ENCODE measurements around the gene AXDND1. TPM values are rescaled to one million over a fixed set of nuclear protein-coding genes. Genes with fewer than 3 reads are reported as not detected.
A peak's percentile ranks its signal among the peaks of the same experiment; 100 is the strongest.

AXDND1 gene
- total RNA-seq, 1 experiment from 2014 or later: 2.0 TPM

GRCh38 chr1:179541774-179542173 is 176.0 kb downstream of the AXDND1 start:
- no peak for DNase-seq (ENCODE audit: low read depth)
- in situ Hi-C loops (cut with HindIII; ENCODE audit: low pct_unique_long_range_greater_than_20kb, low sequenced_read_pairs): no loop called here

- no peak for DNase-seq (ENCODE audit: low read depth)
- in situ Hi-C loops (cut with HindIII; ENCODE audit: low pct_unique_long_range_greater_than_20kb, low sequenced_read_pairs): no loop called here
Observed at GRCh38 chr1:179545321-179545720, 179.6 kb downstream of the AXDND1 start.

DNA sequence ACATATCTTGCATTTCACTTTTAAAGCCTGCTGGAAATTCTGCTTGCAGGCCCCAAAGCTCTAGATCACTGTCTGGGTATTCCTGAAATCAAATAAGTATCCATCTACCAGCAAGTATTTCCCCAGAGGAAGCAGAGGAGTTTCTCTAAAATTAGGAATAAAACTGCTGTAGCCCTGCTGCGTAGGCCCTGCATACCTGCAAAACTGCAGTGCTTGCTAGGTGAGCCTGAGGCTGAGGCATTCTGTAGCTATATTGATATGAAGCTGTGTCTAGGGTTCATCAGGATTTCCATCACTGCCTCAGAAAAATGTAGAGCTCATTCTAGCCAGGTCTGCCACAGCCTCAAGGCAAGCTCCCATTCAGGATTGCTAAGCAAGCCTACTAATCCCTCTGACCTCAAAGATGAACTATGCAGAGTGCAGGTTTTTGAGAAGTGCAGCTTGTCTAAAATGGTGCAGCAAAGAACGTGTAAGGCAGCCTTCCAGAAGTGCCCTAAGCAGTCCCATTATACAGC is 181.3 kb downstream of the AXDND1 start:
- in situ Hi-C loops (cut with HindIII; ENCODE audit: low pct_unique_long_range_greater_than_20kb, low sequenced_read_pairs): no loop called here

GRCh38 chr1:179548666-179549367 is 183.0 kb downstream of the AXDND1 start:
- no peak for DNase-seq (ENCODE audit: low read depth)
- in situ Hi-C loops (cut with HindIII; ENCODE audit: low pct_unique_long_range_greater_than_20kb, low sequenced_read_pairs): no loop called here

More for the DNA sequence above, 181.3 kb downstream of the AXDND1 start:
- no peak for DNase-seq (ENCODE audit: low read depth)

DNA sequence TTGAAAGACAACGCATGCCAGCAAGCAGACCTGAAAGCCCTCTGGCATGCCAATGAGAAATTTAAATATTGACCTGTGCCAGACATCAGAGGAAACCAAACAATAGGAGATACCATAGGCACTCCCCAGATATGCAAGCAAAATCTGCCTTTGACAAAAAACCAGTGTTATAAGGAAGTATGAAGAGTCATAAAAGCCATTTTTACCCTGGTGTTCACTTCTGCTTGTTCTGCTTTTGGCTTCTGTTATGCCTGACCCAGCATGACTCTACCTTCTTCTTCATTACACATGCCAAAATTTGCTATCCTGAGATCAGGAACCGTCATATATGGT is 183.6 kb downstream of the AXDND1 start:
- DNase-seq (ENCODE audit: low read depth): no peak
- in situ Hi-C loops (cut with HindIII; ENCODE audit: low pct_unique_long_range_greater_than_20kb, low sequenced_read_pairs): no loop called here

GRCh38 chr1:179550746-179551682 is 185.2 kb downstream of the AXDND1 start:
- peak; percentile 53 for DNase-seq (ENCODE audit: low read depth)
- in situ Hi-C loops (cut with HindIII; ENCODE audit: low pct_unique_long_range_greater_than_20kb, low sequenced_read_pairs): no loop called here

DNA sequence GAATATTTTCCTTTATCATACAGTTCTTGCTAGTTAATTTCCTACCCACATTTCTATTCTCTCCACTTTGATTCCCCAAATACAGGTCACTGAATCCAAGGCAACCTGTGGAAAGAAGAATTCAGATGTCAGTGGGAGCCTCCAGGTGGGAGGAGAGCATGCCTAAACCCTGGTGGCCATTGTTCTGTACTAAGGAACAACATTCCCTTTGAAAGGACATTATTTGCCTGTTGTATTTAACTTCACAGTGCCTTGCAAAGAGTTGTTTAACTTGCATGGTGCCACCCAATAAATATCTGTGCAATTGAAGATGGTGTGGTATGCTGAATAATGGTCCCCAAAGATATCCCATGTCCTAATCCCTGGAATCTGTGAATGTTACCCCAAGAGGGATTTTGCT is 188.7 kb downstream of the AXDND1 start:
- DNase-seq (ENCODE audit: low read depth): no peak
- in situ Hi-C loops (cut with HindIII; ENCODE audit: low pct_unique_long_range_greater_than_20kb, low sequenced_read_pairs): no loop called here

DNA sequence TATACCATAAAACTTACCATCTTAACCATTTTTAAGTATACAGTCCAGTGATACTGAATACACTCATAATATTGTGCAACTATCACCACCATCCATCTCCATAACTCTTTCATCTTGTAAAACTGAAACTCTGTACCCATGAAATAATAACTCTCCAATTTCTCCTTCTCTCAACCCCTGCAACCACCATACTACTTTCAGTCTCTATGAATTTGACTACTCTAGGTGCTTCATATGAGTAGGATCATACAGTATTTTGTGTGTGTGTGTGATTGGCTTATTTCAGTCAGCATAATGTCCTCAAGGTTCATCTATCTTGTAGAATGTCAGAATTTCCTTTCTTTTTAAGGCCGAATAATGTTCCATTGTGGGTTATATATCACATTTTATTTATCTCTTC is 192.3 kb downstream of the AXDND1 start:
- in situ Hi-C loops (cut with HindIII; ENCODE audit: low pct_unique_long_range_greater_than_20kb, low sequenced_read_pairs): no loop called here
- no peak for DNase-seq (ENCODE audit: low read depth)

DNA sequence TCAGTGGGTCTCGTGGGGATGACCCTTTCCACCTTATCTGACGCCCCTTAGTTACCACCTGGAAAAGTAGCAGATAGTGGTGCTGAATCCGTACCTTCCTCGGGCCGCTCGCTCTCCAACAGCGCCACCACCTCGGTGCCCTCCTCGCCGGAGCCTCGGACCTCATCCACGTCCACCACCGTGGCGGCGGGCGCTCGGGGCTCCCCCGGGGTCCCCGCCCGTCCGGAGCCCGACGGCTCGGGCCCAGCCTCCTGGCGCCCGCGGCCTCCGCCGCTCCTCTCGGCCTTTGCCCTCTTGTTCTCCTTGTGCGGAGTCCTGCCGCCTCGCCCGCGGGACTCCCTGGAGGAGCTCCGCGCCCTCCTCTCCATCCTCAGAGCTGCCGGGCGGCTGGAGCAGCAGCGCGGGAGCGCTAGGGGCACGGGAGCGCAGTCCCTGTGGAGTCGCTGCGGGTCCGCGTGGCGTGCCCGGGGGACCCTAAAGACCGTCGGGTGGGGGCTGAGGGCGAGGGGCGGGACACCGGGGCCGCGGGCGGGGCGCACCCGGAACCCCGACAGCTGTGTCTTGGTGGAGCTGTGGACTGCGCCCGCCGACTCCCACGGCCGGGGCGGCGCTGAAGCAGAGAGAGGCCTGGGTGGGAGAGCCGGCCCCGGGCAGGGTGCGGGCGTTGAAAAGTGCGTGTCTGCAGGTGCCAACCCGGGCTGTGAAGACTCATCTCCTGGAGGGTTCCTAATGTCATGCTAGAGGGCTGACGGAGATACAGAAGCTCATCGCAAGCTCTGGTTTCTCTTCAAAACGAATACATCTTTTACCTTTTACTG is 209.9 kb downstream of the AXDND1 start, which contains the start of gene NPHS2:
NPHS2 (minus strand) TSS at position 452 of the 818 bp plus-strand sequence; CDS start at position 368, 84 bp downstream.
- in situ Hi-C loops (cut with HindIII; ENCODE audit: low pct_unique_long_range_greater_than_20kb, low sequenced_read_pairs): no loop called here
- DNase-seq (ENCODE audit: low read depth): no peak

DNA sequence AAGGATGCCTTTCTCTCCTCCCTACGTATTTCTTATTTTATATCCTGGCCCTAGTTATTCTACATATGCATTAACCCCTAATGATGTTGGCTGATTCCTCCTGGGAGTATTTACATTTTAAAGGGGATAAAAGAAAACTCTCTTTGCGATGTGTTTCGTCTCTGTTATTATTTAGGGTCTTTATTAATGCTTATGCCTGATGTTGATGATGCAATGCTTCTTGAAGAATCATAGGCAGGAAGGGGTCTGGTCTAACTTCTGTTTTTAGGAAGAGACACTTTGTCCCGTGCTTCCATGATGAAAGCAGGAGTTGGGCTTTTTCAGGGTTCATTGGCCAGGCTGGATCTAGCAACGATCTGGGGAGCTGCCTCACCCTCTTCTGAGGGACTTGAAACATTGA is 210.7 kb downstream of the AXDND1 start:
- no peak for DNase-seq (ENCODE audit: low read depth)
- in situ Hi-C loops (cut with HindIII; ENCODE audit: low pct_unique_long_range_greater_than_20kb, low sequenced_read_pairs): no loop called here

DNA sequence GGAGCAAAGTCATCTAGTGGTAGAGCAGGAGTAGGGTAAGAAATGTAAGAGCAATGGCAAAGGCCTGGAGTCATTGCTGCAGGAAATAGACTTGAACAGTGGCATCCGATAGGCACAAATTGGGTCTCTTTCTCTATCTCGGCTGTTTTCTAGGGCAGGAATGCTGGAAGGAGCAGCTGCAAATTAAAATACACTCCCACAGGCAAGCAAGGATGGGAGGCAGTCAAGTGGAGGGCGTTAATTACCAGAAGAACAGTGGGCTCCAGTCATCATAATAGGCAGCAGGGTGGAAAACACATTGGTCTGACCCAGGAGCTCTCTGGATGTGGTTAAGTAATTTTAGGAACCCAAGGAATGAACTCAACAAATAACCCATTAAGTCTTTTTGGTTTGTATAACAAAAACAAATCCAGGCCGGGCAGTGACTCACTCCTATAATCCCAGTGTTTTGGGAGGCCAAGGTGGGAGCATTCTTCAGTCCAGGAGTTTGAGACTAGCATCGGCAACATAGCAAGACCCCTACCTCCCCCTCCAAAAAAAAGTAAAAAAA is 218.1 kb downstream of the AXDND1 start:
- DNase-seq (ENCODE audit: low read depth): no peak
- in situ Hi-C loops (cut with HindIII; ENCODE audit: low pct_unique_long_range_greater_than_20kb, low sequenced_read_pairs): no loop called here

DNA sequence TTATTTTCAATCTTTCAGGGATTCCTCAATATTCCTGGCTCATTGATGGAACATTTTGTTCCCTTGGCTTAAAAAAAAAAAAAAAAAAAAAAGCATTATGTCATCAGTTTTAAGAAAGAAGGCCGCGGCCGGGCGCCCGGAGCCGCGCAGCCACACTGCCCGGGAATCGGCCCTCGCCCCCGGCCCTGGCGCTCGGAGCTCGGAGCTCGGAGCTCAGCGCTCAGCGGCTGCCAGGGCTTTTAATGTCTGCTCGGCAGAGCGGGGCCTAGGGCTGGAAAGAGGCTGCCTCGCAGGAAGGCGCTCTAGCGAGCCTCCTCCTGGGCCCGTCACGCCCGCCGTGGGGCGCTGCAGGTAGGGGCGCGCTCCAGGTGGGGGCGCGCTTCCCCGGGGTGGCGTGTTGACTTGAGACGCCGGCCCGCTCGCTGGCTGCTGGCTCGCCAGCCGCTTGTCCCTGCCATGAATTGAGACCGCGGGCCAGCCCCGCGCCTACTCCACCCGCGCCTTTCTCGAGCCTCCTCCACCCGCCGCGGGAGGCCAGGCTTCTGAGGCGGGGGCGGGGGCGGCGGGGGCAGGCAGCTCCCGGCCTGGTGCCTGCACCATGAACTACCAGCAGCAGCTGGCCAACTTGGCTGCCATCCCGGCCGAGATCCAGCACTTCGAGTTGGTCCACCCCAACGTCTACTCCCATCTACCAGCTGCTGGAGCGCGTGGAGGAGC is 220.5 kb downstream of the AXDND1 start:
- DNase-seq (ENCODE audit: low read depth): no peak
- in situ Hi-C loops (cut with HindIII; ENCODE audit: low pct_unique_long_range_greater_than_20kb, low sequenced_read_pairs): no loop called here

DNA sequence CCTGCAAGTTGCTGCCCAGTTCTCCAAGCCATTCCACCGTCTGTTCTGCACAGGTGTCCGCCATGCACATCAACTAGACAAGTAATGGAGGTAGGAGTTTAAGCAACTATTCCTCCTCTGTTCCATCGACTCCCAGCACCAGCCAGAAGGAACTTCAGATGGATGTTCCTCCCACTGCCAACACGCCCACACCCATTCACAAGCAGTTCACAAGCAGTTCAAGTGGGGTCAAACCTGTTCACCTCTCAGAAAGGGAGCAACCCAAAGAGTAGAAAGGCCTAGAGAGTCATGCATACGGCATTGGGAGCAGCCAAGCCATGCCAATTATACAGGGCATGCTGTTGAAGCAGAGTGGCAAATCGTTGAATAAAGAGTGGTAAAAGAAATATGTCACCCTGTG is 221.6 kb downstream of the AXDND1 start:
- in situ Hi-C loops (cut with HindIII; ENCODE audit: low pct_unique_long_range_greater_than_20kb, low sequenced_read_pairs): no loop called here
- DNase-seq (ENCODE audit: low read depth): no peak

- in situ Hi-C loops (cut with HindIII; ENCODE audit: low pct_unique_long_range_greater_than_20kb, low sequenced_read_pairs): no loop called here
- DNase-seq (ENCODE audit: low read depth): no peak
Observed at GRCh38 chr1:179588425-179589024, 222.8 kb downstream of the AXDND1 start.

GRCh38 chr1:179589509-179589908 is 223.7 kb downstream of the AXDND1 start:
- DNase-seq (ENCODE audit: low read depth): peak; percentile 50

GRCh38 chr1:179590671-179591070 is 224.9 kb downstream of the AXDND1 start:
- in situ Hi-C loops (cut with HindIII; ENCODE audit: low pct_unique_long_range_greater_than_20kb, low sequenced_read_pairs): no loop called here

More at GRCh38 chr1:179589509-179589908, 223.7 kb downstream of the AXDND1 start:
- in situ Hi-C loops (cut with HindIII; ENCODE audit: low pct_unique_long_range_greater_than_20kb, low sequenced_read_pairs): no loop called here

DNA sequence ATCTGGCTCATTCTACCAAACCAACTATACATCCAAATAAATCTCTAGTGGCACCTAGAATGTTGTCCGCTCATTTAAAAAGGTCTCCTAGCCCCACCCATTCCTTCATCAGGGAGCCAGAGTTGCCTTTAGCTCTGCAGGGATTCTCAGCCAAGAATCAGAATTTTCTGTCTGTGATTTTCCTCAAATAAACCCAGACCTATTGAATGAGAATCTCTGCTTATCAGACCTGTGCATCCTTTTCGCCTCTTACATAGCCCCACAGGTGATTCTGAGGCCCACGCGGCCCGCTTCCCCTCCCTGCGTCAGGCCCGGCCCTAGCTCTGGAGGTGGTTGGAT is 225.5 kb downstream of the AXDND1 start:
- DNase-seq (ENCODE audit: low read depth): no peak
- in situ Hi-C loops (cut with HindIII; ENCODE audit: low pct_unique_long_range_greater_than_20kb, low sequenced_read_pairs): no loop called here

More at GRCh38 chr1:179590671-179591070, 224.9 kb downstream of the AXDND1 start:
- DNase-seq (ENCODE audit: low read depth): no peak

Data from Caki2 (cell line).